ENCODE data around the gene ADGRG3. TPM values are rescaled to one million over a fixed set of nuclear protein-coding genes. Genes with fewer than 3 reads are reported as not detected.

Gene ADGRG3
- total RNA-seq, 1 experiment from 2014 or later, result 0.46 TPM

DNA sequence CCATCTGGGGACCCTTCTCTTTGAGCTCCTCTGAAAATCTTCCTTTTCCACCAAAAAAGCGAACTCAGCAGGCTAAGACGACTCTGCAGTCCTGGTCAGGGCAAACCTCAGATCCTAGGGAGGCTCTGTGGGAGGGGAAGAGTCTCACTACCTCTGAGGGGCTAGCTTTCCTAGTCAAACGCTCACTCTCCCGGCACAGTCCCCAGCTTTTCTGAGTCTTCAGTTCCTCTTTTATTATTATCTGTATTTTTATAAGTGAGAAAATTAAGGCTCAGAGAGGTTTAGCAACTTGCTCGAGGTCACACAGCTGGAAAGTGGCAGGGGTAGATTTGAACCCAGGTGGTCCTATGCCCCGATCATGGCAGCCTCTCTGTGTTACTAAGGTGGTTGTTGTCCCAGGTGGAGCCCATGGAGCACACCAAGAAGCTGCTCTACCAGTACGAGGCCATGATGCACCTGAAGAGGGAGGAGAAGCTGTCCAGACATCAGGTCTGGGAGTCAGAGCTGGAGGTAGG lies 58.4 kb downstream of the ADGRG3 start:
- Histone ChIP-seq H2AK5ac (ENCODE audit: insufficient read length, low read length) (no peak overlapping the region), H3K79me1 (ENCODE audit: insufficient read depth, low read depth, low read length, poor library complexity, severe bottlenecking) (no peaks in the 10 kb centered on the region), H3K18ac (ENCODE audit: insufficient read length, low read depth, low read length) (no peak overlapping the region), H2BK120ac (ENCODE audit: low read depth, low read length, poor library complexity, severe bottlenecking) (no peak overlapping the region), H3K27me3 (ENCODE audit: insufficient read depth, low read length) (no peaks in the 10 kb centered on the region), H3K9ac (ENCODE audit: extremely low read depth, insufficient read length, low read length) (no peak overlapping the region), H3K27ac (ENCODE audit: insufficient read length, low read depth, low read length) (no peak overlapping the region), H3K9me3 (ENCODE audit: control insufficient read depth, low read depth, low read length) (no peaks in the 10 kb centered on the region), H4K5ac (ENCODE audit: insufficient read length, low read depth, low read length) (no peak overlapping the region), H3K4me2 (ENCODE audit: insufficient read depth, insufficient read length, low read length) (no peak overlapping the region), H3K56ac (ENCODE audit: insufficient read length, low read depth, low read length) (no peak overlapping the region), H3K79me2 (ENCODE audit: insufficient read depth, low read length) (no peaks in the 10 kb centered on the region), H3K23me2 (ENCODE audit: insufficient read length, low read depth, low read length, poor library complexity, severe bottlenecking) (no peaks in the 10 kb centered on the region), H2BK12ac (ENCODE audit: insufficient read length, low read depth, low read length) (no peak overlapping the region), H2BK15ac (ENCODE audit: low read depth, low read length) (no peak overlapping the region), H2BK5ac (ENCODE audit: insufficient read length, low read length) (no peak overlapping the region), H3T11ph (ENCODE audit: low read length) (no peak overlapping the region), H3K14ac (ENCODE audit: insufficient read depth, low read length) (no peak overlapping the region), H3K23ac (ENCODE audit: insufficient read length, low read depth, low read length) (no peak overlapping the region), H4K20me1 (ENCODE audit: control insufficient read depth, insufficient read depth, insufficient read length) (no peaks in the 10 kb centered on the region), H4K91ac (ENCODE audit: insufficient read length, low read depth, low read length) (no peak overlapping the region), H4K8ac (replicated peaks; ENCODE audit: insufficient read length, low read depth, low read length) (no peak overlapping the region), H3K4ac (ENCODE audit: low read depth, low read length) (no peak overlapping the region), H2BK20ac (ENCODE audit: low read depth, low read length, poor library complexity, severe bottlenecking) (no peak overlapping the region), H2AFZ (ENCODE audit: low read length) (no peak overlapping the region), H3K4me1 (ENCODE audit: insufficient read depth, low read length) (no peaks in the 10 kb centered on the region)
- no peak for DNase-seq
- H3K9me3 Mint-ChIP-seq, result peaks cover 0 to 3% of the 10 kb centered on the region in 2 experiments; a peak in 3 of 5 replicates
- peaks cover 0 to 7% of the 10 kb centered on the region in 2 experiments; a peak in 1 of 4 replicates for H3K4me1 Mint-ChIP-seq
- TF ChIP-seq, protein P1, sequence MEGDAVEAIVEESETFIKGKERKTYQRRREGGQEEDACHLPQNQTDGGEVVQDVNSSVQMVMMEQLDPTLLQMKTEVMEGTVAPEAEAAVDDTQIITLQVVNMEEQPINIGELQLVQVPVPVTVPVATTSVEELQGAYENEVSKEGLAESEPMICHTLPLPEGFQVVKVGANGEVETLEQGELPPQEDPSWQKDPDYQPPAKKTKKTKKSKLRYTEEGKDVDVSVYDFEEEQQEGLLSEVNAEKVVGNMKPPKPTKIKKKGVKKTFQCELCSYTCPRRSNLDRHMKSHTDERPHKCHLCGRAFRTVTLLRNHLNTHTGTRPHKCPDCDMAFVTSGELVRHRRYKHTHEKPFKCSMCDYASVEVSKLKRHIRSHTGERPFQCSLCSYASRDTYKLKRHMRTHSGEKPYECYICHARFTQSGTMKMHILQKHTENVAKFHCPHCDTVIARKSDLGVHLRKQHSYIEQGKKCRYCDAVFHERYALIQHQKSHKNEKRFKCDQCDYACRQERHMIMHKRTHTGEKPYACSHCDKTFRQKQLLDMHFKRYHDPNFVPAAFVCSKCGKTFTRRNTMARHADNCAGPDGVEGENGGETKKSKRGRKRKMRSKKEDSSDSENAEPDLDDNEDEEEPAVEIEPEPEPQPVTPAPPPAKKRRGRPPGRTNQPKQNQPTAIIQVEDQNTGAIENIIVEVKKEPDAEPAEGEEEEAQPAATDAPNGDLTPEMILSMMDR (conservative IDR thresholded peaks at IDR 0.05), result no peak
- H3K27ac Mint-ChIP-seq, result no peak overlapping the region
- no peaks in the 10 kb centered on the region for H3K36me3 Mint-ChIP-seq (ENCODE audit: insufficient read depth in 1 of 3, low read depth in 3 of 3)
- no CpG with 5 or more reads among the region's 7 CpGs for WGBS (ENCODE audit: extremely low coverage, insufficient read length, low lambda C conversion rate)
- peaks cover 4% of the 10 kb centered on the region for H3K27me3 Mint-ChIP-seq (ENCODE audit: low read depth)
- H3K4me3 Mint-ChIP-seq, result no peak overlapping the region
